B cell (primary cell): ENCODE results near the gene IL22RA1.

Source experiments
- CTCF ChIP-seq: fragments of 200-600 bp; IDR thresholded peaks from one replicate; pipeline ENCODE4 v1.8.0; 2022; ENCODE audit warnings: antibody characterized with exemption, mild to moderate bottlenecking
- EZH2 ChIP-seq: IDR thresholded peaks from 2 replicates; pipeline ENCODE4 v1.6.1; 2012; ENCODE audit warnings: borderline replicate concordance, low read depth, mild to moderate bottlenecking, moderate library complexity, low read length; ENCODE audit not compliant: insufficient read depth, poor library complexity, severe bottlenecking

- TF ChIP-seq EZH2 (no peak), CTCF (no peak)
Observed at GRCh38 chr1:24189528-24189927, 46.6 kb upstream of the IL22RA1 start.
